Neutrophil (primary cell): ENCODE measurements around the gene TMEM132D.

Source experiments
- H3K27ac ChIP-seq: fragments of 200-600 bp; sonication (generic); 2 replicates; pipeline ENCODE4 v1.5.1; 2016; ENCODE audit warnings: mild to moderate bottlenecking, moderate library complexity
- H3K27me3 ChIP-seq: fragments of 200-600 bp; sonication (generic); 2 replicates; pipeline ENCODE4 v1.6.0; 2016; ENCODE audit warnings: mild to moderate bottlenecking
- H3K36me3 ChIP-seq: fragments of 200-600 bp; sonication (generic); 2 replicates; pipeline ENCODE4 v1.5.1; 2017
- H3K4me1 ChIP-seq, 2 experiments: fragments of 200-600 bp in 1 of 2; sonication (generic) in 1 of 2; 1 replicate in 1 of 2; 2 replicates in 1 of 2; pipeline versions ENCODE4 v1.5.1 to v1.6.1; 2013 to 2016; ENCODE audit warnings: low read depth in 1 of 2, low read length in 1 of 2, mild to moderate bottlenecking in 1 of 2, moderate library complexity in 1 of 2; ENCODE audit not compliant: control insufficient read depth in 1 of 2, insufficient read depth in 1 of 2
- H3K4me3 ChIP-seq, 2 experiments: fragments of 200-600 bp in 1 of 2; sonication (generic) in 1 of 2; 1 replicate in 1 of 2; 2 replicates in 1 of 2; pipeline ENCODE4 v1.5.1; 2013 to 2016; ENCODE audit warnings: low read depth in 1 of 2, low read length in 1 of 2, mild to moderate bottlenecking in 1 of 2, moderate library complexity in 1 of 2
- H3K9me3 ChIP-seq: fragments of 200-600 bp; sonication (generic); 2 replicates; pipeline ENCODE4 v1.5.1; 2016
- CTCF ChIP-seq: fragments of 200-600 bp; sonication (generic); IDR thresholded peaks from 2 replicates; pipeline ENCODE4 v1.5.1; 2016; ENCODE audit warnings: antibody characterized with exemption

TMEM132D gene

GRCh38 chr12:129467726-129468125 lies 436.1 kb downstream of the TMEM132D start:
- Histone ChIP-seq H3K27ac (no peak overlapping the region), H3K4me1 (no peaks in the 10 kb centered on the region), H3K36me3 (no peaks in the 10 kb centered on the region), H3K27me3 (no peaks in the 10 kb centered on the region), H3K4me3 (no peak overlapping the region), H3K9me3 (no peaks in the 10 kb centered on the region)
- no peak for TF ChIP-seq CTCF

DNA sequence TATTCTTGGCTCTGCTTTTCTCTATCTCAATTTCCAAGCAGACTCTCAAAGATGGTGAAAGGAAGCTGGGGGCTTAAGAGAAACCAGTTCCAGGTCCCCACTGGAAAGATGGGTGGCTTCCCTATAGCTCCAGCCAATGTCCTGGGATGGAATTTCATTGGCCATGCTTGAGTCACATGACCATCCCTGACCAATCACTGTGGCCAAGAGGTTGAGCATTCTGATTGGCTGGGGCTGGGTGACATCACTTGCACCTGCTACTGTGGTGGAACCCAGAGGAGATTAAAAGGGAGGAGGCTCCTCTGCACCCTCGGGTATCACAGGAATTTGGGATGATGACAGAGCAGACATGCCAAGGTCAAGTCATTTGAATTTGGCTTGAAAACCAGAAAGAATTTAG lies 436.5 kb downstream of the TMEM132D start:
- no peak overlapping the region for H3K4me3 ChIP-seq
- no peaks in the 10 kb centered on the region for H3K27me3 ChIP-seq
- no peaks in the 10 kb centered on the region for H3K4me1 ChIP-seq
- TF ChIP-seq CTCF: no peak
- H3K27ac ChIP-seq: no peak overlapping the region
- H3K9me3 ChIP-seq: no peaks in the 10 kb centered on the region
- no peaks in the 10 kb centered on the region for H3K36me3 ChIP-seq

DNA sequence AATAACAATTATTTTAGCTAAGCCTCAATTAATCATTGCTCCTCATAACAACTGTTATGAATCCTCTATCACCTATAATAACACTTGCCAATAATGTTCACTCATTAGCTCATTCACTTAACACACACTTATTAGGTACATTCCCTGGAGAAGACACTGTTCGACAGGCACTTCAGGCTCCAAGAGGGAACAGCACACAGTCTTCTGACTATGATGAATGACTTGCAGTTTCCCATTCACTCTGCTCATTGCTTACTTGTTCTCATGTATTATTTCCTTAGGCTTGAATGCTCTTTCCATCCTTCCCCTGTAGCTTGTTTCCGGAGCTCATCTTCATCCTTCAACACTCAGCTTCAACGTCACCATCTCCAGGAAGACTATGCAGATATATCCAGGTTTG lies 437.3 kb downstream of the TMEM132D start:
- TF ChIP-seq CTCF: no peak
- Histone ChIP-seq H3K9me3 (no peaks in the 10 kb centered on the region), H3K27me3 (no peaks in the 10 kb centered on the region), H3K4me3 (no peak overlapping the region), H3K27ac (no peak overlapping the region), H3K4me1 (no peaks in the 10 kb centered on the region), H3K36me3 (no peaks in the 10 kb centered on the region)

GRCh38 chr12:129459886-129460285 lies 443.9 kb downstream of the TMEM132D start:
- Histone ChIP-seq H3K36me3 (no peaks in the 10 kb centered on the region), H3K27me3 (no peaks in the 10 kb centered on the region), H3K27ac (no peak overlapping the region), H3K4me3 (no peak overlapping the region), H3K4me1 (no peaks in the 10 kb centered on the region), H3K9me3 (no peaks in the 10 kb centered on the region)
- no peak for TF ChIP-seq CTCF

DNA sequence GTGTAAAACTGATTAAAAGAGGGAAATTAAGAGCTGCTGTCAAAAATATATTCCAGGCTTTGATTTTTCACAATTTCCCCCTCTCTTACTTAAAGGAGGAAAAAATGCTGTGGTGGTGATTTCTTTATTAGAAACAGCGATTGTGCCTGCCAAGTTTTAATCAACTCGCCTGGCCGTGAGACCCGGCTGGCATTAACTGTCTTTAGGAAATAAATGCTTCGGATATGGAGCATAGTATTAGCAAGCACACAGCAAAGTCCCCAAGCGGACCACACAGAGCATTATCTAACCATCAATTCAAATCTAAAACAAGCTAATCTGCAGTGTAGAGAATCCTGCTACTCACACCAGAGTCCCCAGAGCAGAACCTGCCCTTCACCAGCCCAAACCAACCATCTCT lies 457.1 kb downstream of the TMEM132D start:
- Histone ChIP-seq H3K9me3 (no peaks in the 10 kb centered on the region), H3K4me3 (no peak overlapping the region), H3K27ac (no peak overlapping the region), H3K36me3 (no peaks in the 10 kb centered on the region), H3K4me1 (no peaks in the 10 kb centered on the region), H3K27me3 (no peaks in the 10 kb centered on the region)
- TF ChIP-seq CTCF: no peak

DNA sequence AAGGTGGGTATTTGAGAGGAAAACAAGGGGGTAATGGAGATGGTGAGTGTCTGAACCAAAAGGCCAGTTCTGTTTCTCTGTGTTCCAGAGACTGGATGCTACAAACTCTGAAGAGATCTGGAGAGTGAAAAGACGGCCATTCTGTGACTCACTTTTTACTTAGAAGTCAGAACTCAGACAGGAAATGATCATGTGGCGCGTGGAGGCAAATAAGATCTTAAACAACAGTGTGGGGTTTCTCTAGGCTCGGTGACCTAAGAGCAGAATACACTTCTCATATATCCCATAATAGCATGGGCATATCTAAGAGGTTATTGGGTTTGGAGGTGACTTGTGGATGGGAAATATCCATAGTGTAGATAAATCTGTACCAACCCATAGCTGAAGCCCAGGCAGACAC lies 463.5 kb downstream of the TMEM132D start:
- H3K27ac ChIP-seq: no peak overlapping the region
- no peaks in the 10 kb centered on the region for H3K4me1 ChIP-seq
- H3K36me3 ChIP-seq: no peaks in the 10 kb centered on the region
- H3K9me3 ChIP-seq: no peaks in the 10 kb centered on the region
- no peak overlapping the region for H3K4me3 ChIP-seq
- TF ChIP-seq CTCF: no peak
- no peaks in the 10 kb centered on the region for H3K27me3 ChIP-seq
